ENCODE results near the gene GRIN2C.

The GRIN2C gene

DNA sequence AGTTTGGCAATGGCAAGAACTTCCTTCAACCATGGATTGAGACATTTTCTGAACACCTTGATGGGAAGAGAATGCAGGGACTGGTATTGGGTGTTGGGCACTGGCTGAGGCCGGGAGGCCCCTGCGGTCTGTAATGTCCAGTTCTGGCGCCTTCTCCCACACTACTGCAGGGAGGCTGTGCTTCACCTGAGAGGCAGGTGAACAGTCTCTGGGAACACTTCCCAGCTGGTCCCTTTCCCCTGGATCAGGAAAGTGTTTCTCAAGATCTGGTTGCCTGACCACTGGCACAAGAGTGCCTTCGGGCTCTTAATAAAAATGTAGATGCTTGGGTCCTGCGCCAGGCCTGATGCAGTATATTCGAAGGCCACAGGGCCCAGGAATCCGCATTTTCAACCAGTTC lies 55.0 kb downstream of the GRIN2C start:
- no peak for TF ChIP-seq CTCF (IDR thresholded peaks at IDR 0.05; ENCODE audit: control extremely low read depth, extremely low read depth, low read depth, missing control alignments)
- ChIA-PET CTCF (interaction anchor here (1.0 to 1.1 kb wide), 2 partner anchors 12 to 61 kb away, joined by 3 to 4 read pairs; no protein-coding TSS in a partner anchor), POLR2A (no interaction called here)
- no peak for DNase-seq (ENCODE audit: extremely low spot score)

DNA sequence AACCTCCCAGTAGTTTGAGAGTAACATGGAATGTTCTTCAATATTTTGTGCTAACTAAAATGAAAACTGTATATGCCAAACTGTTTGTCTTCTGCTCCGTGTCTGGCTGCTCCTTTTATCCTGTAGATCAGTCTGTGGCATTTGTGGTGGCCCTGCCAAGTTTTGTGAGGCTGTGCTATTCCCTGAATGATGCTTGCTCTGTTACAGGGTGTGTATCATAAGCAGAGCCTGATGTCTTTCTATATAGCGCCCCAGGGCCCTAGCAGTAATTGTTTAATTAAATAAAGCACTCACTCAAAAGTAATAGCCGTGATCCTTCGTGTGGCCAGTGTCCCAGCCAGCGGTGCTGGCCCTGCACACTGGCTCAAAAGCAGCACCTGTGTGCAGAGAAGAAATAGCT lies 55.7 kb downstream of the GRIN2C start:
- TF ChIP-seq CTCF (IDR thresholded peaks at IDR 0.05; ENCODE audit: control extremely low read depth, extremely low read depth, low read depth, missing control alignments) = no peak
- DNase-seq (ENCODE audit: extremely low spot score) = no peak
- CTCF ChIA-PET = interaction anchor here (1.0 to 1.2 kb wide), 3 partner anchors 11 to 62 kb away, joined by 3 to 6 read pairs (median 4); no protein-coding TSS in a partner anchor
- POLR2A ChIA-PET = no interaction called here

- CTCF ChIA-PET = interaction anchor here (0.9 to 1.2 kb wide), 2 partner anchors 12 to 59 kb away, joined by 3 to 6 read pairs; no protein-coding TSS in a partner anchor
- no peak for TF ChIP-seq CTCF (IDR thresholded peaks at IDR 0.05; ENCODE audit: control extremely low read depth, extremely low read depth, low read depth, missing control alignments)
- no peak for DNase-seq (ENCODE audit: extremely low spot score)
- POLR2A ChIA-PET = no interaction called here
Observed at GRCh38 chr17:74803388-74803930, 56.2 kb downstream of the GRIN2C start.

DNA sequence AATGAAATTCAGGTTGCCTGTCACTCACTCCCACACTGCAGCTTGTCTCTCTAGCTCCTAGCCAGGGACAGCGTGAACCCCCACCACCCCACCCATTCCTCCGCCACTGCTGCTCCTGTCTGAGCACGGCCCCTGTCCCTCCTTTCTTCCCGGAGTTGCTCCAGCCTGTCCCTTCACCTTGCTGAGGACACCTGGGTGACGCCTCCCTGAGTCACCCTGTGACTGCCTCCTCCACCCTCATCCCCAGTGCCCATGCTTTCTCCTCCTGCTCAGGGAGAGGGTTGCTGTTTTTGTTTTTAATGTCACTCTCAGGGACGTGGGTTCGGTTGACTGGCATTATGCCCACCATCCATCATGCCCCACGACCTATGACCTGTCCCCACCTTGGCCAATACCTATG lies 57.8 kb downstream of the GRIN2C start:
- POLR2A ChIA-PET = no interaction called here
- TF ChIP-seq CTCF (IDR thresholded peaks at IDR 0.05; ENCODE audit: control extremely low read depth, extremely low read depth, low read depth, missing control alignments) = no peak
- CTCF ChIA-PET = interaction anchor here (0.8 to 1.5 kb wide), 3 partner anchors 11 to 66 kb away, joined by 3 to 12 read pairs (median 3); no protein-coding TSS in a partner anchor
- no peak for DNase-seq (ENCODE audit: extremely low spot score)

DNA sequence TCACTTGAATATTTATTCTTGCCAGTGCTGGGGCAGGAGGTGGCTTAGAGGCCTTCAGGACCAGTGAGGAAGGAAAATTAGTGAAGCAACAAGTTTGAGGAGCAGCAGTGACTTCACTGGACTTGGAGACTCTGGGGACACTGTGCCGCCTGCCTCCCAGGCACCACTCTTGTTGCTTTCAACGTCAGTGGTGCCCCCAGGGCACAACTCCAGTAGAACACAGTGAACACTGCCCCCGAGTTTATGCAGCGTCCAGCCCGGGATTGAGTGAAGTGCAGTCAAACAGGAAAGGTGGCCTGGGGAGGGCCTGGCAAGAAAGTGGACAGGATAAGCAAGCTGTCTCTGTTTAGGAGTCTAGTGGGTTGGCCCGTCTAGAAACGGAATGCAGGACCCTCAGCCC lies 59.2 kb downstream of the GRIN2C start:
- no peak for DNase-seq (ENCODE audit: extremely low spot score)
- ChIA-PET CTCF (interaction anchor here (1.0 to 1.5 kb wide), 2 partner anchors 9 kb away, joined by 3 to 12 read pairs; no protein-coding TSS in a partner anchor), POLR2A (no interaction called here)
- no peak for TF ChIP-seq CTCF (IDR thresholded peaks at IDR 0.05; ENCODE audit: control extremely low read depth, extremely low read depth, low read depth, missing control alignments)

GRCh38 chr17:74799097-74799496 lies 60.6 kb downstream of the GRIN2C start:
- ChIA-PET CTCF (interaction anchor here (2.7 kb wide), 1 partner anchor 64 kb away, joined by 9 read pairs; no protein-coding TSS in a partner anchor), POLR2A (no interaction called here)
- no peak for TF ChIP-seq CTCF (IDR thresholded peaks at IDR 0.05; ENCODE audit: control extremely low read depth, extremely low read depth, low read depth, missing control alignments)
- no peak for DNase-seq (ENCODE audit: extremely low spot score)
